Natural killer cell (primary cell): ENCODE data around the gene NEK9. TPM values are rescaled to one million over a fixed set of nuclear protein-coding genes. Genes with fewer than 3 reads are reported as not detected.

Experiments
- ATAC-seq, 3 donors: fragments of 150-1000 bp in 2 of 3; fragments of 200-7000 bp in 1 of 3; cut with Tn5 transposase; 1 replicate in 1 of 3; 2 replicates in 2 of 3; pipeline ENCODE4 v1.10.0; 2021; ENCODE audit warnings: mild to moderate bottlenecking in 2 of 3, moderate library complexity in 2 of 3
- DNase-seq, 2 donors: peaks; one replicate each; pipeline versions ENCODE4 v3.0.0 to v3.0.0-alpha.2; 2013 to 2021; ENCODE audit warnings: mixed read lengths in 1 of 2
- H3K27ac ChIP-seq: one replicate; pipeline ENCODE4 v1.5.1; 2013; ENCODE audit warnings: mild to moderate bottlenecking, low read length
- H3K27me3 ChIP-seq: one replicate; pipeline ENCODE4 v1.6.1; 2013; ENCODE audit warnings: low read length; ENCODE audit not compliant: control insufficient read depth, insufficient read depth
- H3K36me3 ChIP-seq: one replicate; pipeline ENCODE4 v1.6.1; 2013; ENCODE audit warnings: low read length; ENCODE audit not compliant: control insufficient read depth, insufficient read depth
- H3K4me1 ChIP-seq: one replicate; pipeline ENCODE4 v1.6.1; 2013; ENCODE audit warnings: low read length; ENCODE audit not compliant: control insufficient read depth, insufficient read depth
- H3K4me3 ChIP-seq: one replicate; pipeline ENCODE4 v1.5.1; 2013; ENCODE audit warnings: low read length
- H3K9me3 ChIP-seq: one replicate; pipeline ENCODE4 v1.6.1; 2013; ENCODE audit warnings: low read length; ENCODE audit not compliant: control insufficient read depth, insufficient read depth
- H3K27ac Mint-ChIP-seq, 2 donors: one replicate each; pipeline ENCODE4 v1.8.0; 2022; ENCODE audit warnings: mild to moderate bottlenecking in 2 of 2, mixed read lengths in 2 of 2, moderate library complexity in 1 of 2
- H3K27me3 Mint-ChIP-seq, 2 donors: one replicate each; pipeline ENCODE4 v1.8.0; 2022; ENCODE audit warnings: low read depth in 2 of 2, mixed read lengths in 2 of 2
- H3K36me3 Mint-ChIP-seq: one replicate; pipeline ENCODE4 v1.8.0; 2022; ENCODE audit warnings: mixed read lengths
- H3K4me1 Mint-ChIP-seq, 2 donors: one replicate each; pipeline ENCODE4 v1.8.0; 2022; ENCODE audit warnings: mixed read lengths in 2 of 2
- H3K4me3 Mint-ChIP-seq: one replicate; pipeline ENCODE4 v1.8.0; 2022; ENCODE audit warnings: mild to moderate bottlenecking, moderate library complexity, mixed read lengths
- H3K9me3 Mint-ChIP-seq, 2 donors: one replicate each; pipeline ENCODE4 v1.8.0; 2022; ENCODE audit warnings: mixed read lengths in 2 of 2
- WGBS: methylation state at CpG from one replicate; pipeline ENCODE4 v1.1.7; 2013; ENCODE audit warnings: missing lambda C conversion rate; ENCODE audit not compliant: insufficient coverage; 5-methylcytosine and 5-hydroxymethylcytosine counted together
- intact Hi-C: fragments of 100-400 bp; cut with micrococcal nuclease; formaldehyde crosslinking; loops from one replicate; pipeline ENCODE4 v1.14.2; 2022
- total RNA-seq, 4 donors: library from RNA; stranded (reverse); fragments of 120-200 nt in 1 of 4; gene quantifications; one replicate each; pipeline versions ENCODE4 v1.2.3 to v1.2.4, GENCODE V29; 2013 to 2022
- TF ChIP-seq, protein P1 (sequence below): fragments of 200-600 bp; IDR thresholded peaks from one replicate; pipeline ENCODE4 v1.8.0; 2022; ENCODE audit warnings: antibody characterized with exemption

Gene NEK9
- total RNA-seq, 3 donors from 2014 or later (not counting 1 experiment from before 2014, with no cell fraction given), result 64.4 to 78.7 (median 74.4) TPM

DNA sequence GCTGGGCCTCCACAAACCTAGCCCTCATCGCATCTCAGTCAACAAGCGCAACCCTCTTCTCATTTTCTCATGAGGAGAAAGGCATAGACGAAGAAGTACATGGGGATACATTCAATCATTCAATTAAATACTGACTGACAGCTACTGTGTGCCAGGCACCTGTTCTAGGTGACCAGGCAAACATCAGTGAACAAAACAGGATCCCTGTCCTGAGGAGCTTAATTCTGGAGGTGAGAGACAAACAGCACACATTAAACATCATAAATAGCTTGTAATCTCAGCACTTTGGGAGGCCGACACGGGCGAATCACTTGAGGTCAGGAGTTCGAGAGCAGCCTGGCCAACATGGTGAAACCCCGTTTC, 62.7 kb downstream of the NEK9 start:
- Mint-ChIP-seq H3K9me3 (no peaks in the 10 kb centered on the region), H3K36me3 (no peaks in the 10 kb centered on the region), H3K4me3 (peak overlapping the region; percentile 100), H3K27me3 (no peaks in the 10 kb centered on the region), H3K27ac (peak overlapping the region; percentile 94 to 97), H3K4me1 (peaks cover 18 to 22% of the 10 kb centered on the region in 2 donors)
- no peaks in the 10 kb centered on the region for H3K9me3 ChIP-seq
- peaks cover 13% of the 10 kb centered on the region for H3K4me1 ChIP-seq
- TF ChIP-seq, protein P1, sequence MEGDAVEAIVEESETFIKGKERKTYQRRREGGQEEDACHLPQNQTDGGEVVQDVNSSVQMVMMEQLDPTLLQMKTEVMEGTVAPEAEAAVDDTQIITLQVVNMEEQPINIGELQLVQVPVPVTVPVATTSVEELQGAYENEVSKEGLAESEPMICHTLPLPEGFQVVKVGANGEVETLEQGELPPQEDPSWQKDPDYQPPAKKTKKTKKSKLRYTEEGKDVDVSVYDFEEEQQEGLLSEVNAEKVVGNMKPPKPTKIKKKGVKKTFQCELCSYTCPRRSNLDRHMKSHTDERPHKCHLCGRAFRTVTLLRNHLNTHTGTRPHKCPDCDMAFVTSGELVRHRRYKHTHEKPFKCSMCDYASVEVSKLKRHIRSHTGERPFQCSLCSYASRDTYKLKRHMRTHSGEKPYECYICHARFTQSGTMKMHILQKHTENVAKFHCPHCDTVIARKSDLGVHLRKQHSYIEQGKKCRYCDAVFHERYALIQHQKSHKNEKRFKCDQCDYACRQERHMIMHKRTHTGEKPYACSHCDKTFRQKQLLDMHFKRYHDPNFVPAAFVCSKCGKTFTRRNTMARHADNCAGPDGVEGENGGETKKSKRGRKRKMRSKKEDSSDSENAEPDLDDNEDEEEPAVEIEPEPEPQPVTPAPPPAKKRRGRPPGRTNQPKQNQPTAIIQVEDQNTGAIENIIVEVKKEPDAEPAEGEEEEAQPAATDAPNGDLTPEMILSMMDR, result no peak
- H3K36me3 ChIP-seq, result no peaks in the 10 kb centered on the region
- WGBS, result 77% methylated on average over 6 of the region's 8 CpGs
- intact Hi-C loops, result loop anchor here (5.0 kb wide), 1 partner anchor 62 kb away; the partner anchor contains the start of gene EIF2B2
- peak overlapping the region; percentile 34 for H3K27ac ChIP-seq
- ATAC-seq, result peak in 2 of 3 donors; percentile 1 to 19
- no peaks in the 10 kb centered on the region for H3K27me3 ChIP-seq
- H3K4me3 ChIP-seq, result peak overlapping the region; percentile 97
- no peak for DNase-seq

DNA sequence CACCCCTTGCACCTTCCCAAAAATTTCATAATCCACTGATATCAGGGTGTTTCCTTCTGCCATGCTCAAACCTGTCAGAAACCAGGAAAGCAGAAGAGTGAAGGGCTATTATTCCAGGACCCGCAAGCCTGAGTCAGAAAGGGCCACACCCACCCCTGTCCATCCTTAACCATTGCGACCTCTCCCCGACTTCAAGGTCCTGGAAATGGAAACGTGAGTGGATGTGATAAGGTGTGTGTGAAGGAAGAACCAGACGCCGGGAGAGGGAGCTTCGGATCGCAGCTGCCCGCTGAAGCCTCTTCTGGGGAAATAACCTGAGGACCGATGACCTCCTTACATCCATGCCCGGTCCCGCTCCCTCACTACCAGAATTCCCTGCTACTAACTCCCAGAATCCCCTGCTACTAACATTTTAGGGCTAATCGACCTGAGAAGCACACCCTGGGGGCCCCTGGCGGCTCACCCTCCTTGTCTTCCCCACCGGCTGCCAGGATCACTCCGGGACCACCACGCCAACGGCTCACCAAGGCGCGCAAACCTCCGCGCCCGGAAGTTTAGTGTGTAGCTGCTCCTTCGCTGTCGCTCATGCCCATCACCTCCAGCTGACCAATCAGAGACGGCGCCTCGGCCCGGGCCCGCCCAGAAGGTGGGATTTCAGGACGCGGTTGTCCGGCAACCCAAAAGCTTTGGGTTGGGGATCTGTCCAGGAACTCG, 63.2 kb downstream of the NEK9 start, which contains the start of gene ACYP1:
TSS of gene ACYP1 (minus strand) at position 534 of the 714 bp plus-strand sequence. CDS start at position 63, 471 bp downstream.
- H3K36me3 ChIP-seq, result no peaks in the 10 kb centered on the region
- Mint-ChIP-seq H3K36me3 (no peaks in the 10 kb centered on the region), H3K4me1 (peaks cover 18 to 22% of the 10 kb centered on the region in 2 donors), H3K9me3 (no peaks in the 10 kb centered on the region), H3K4me3 (peak within 1 kb of the TSS; percentile 100), H3K27me3 (no peaks in the 10 kb centered on the region), H3K27ac (peak within 1 kb of the TSS; percentile 94 to 97)
- H3K4me3 ChIP-seq, result peak within 1 kb of the TSS; percentile 97
- peak within 1 kb of the TSS; percentile 82 for H3K27ac ChIP-seq
- DNase-seq (peak; percentile 92 to 93), ATAC-seq (peak; percentile 98 to 100 (median 99))
- 0% methylated on average over 31 of the region's 34 CpGs for WGBS
- no peaks in the 10 kb centered on the region for H3K27me3 ChIP-seq
- TF ChIP-seq, protein P1, result no peak
- peaks cover 13% of the 10 kb centered on the region for H3K4me1 ChIP-seq
- intact Hi-C loops, result loop anchor here (1.0 to 5.0 kb wide), 2 partner anchors 12 to 61 kb away; partner anchors contain the start of genes EIF2B2 and MLH3
- no peaks in the 10 kb centered on the region for H3K9me3 ChIP-seq

DNA sequence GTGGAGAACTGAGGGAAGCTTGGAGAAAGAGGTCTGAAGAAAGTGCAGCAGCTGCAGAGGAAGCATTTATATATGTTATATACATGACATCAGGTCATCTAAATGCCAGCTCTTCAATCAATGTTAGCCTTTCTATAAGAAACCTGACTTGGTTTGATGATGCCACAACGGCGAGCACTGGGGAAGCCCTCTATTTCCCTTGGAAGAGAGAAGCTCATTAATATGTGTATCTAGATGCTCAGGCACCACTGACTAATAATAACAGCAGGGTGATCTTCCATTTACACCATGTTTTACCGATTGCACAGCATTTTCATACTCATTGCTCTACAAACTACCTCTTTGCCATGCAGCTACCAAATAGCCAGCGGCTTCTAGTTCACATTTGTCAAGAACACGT, 63.8 kb downstream of the NEK9 start:
- H3K4me3 ChIP-seq, result peak overlapping the region; percentile 97
- no peaks in the 10 kb centered on the region for H3K9me3 Mint-ChIP-seq
- H3K27ac ChIP-seq, result no peak overlapping the region

More for the DNA sequence above, 63.8 kb downstream of the NEK9 start:
- H3K4me1 Mint-ChIP-seq, result peaks cover 18 to 22% of the 10 kb centered on the region in 2 donors
- Histone ChIP-seq H3K4me1 (peaks cover 13% of the 10 kb centered on the region), H3K27me3 (no peaks in the 10 kb centered on the region), H3K36me3 (no peaks in the 10 kb centered on the region), H3K9me3 (no peaks in the 10 kb centered on the region)
- DNase-seq, result peak in 1 of 2 donors; percentile 29
- WGBS, result 23% methylated on average over 5 of the region's 5 CpGs
- peak overlapping the region; percentile 100 for H3K4me3 Mint-ChIP-seq
- H3K27me3 Mint-ChIP-seq, result no peaks in the 10 kb centered on the region
- intact Hi-C loops, result loop anchor here (1.0 to 5.0 kb wide), 2 partner anchors 12 to 61 kb away; partner anchors contain the start of genes EIF2B2 and MLH3
- H3K27ac Mint-ChIP-seq, result peak overlapping the region; percentile 94 to 97
- TF ChIP-seq, protein P1, result no peak
- ATAC-seq, result no peak
- H3K36me3 Mint-ChIP-seq, result no peaks in the 10 kb centered on the region
